HG02884 (cell line): ENCODE results near the gene MSH3.
"Not testable (repeated sequence)": the region's sequence is repeated elsewhere in the genome, so short reads cannot be mapped to it uniquely, and the experiment has no call there.

Experiments
- ATAC-seq: cut with Tn5 transposase; IDR thresholded peaks from one replicate; pipeline ENCODE4 v1.9.1; 2021; ENCODE audit warnings: mild to moderate bottlenecking, moderate library complexity; ENCODE audit not compliant: unreplicated experiment

Gene MSH3

GRCh38 chr5:80655231-80655774 lies 851 bp downstream of the MSH3 start:
- ATAC-seq = no peak

- ATAC-seq = no peak
Observed at GRCh38 chr5:80656425-80656824, 2.0 kb downstream of the MSH3 start.

DNA sequence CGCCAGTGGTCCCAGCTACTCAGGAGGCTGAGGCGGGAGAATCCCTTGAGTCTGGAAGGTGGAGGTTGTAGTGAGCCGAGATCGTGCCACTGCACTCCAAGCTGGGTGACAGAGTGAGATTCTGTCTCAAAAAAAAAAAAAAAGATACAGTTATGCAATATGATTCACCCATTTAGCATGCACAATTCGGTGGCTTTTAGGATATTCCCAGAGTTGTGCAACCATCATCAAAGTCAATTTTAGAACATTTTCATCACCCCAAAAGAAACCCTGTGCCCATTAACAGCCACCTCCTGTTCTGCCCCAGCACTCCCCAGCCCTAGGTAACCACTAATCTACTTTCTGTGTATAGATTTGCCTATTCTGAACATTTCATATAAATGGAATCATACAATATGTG lies 4.7 kb downstream of the MSH3 start:
- ATAC-seq = no peak

GRCh38 chr5:80660661-80661060 lies 6.2 kb downstream of the MSH3 start:
- not testable (repeated sequence) for ATAC-seq

GRCh38 chr5:80662108-80662507 lies 7.7 kb downstream of the MSH3 start:
- no peak for ATAC-seq

DNA sequence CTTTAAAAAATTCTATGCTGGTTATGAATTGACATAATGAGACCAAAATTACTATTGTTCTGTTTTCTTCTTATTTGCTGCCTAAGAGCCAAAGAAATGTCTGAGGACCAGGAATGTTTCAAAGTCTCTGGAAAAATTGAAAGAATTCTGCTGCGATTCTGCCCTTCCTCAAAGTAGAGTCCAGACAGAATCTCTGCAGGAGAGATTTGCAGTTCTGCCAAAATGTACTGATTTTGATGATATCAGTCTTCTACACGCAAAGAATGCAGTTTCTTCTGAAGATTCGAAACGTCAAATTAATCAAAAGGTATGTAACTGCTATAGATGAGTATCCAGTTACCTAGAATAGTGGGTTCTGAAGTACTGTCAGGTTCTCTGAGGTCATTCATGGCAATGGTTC lies 10.6 kb downstream of the MSH3 start:
- ATAC-seq = no peak

GRCh38 chr5:80667384-80667783 lies 12.9 kb downstream of the MSH3 start:
- ATAC-seq = no peak

GRCh38 chr5:80668016-80668969 lies 13.8 kb downstream of the MSH3 start:
- peak; percentile 51 for ATAC-seq

GRCh38 chr5:80672140-80672736 lies 17.8 kb downstream of the MSH3 start:
- ATAC-seq = no peak

- ATAC-seq = no peak
Observed at GRCh38 chr5:80676706-80677105, 22.3 kb downstream of the MSH3 start.

DNA sequence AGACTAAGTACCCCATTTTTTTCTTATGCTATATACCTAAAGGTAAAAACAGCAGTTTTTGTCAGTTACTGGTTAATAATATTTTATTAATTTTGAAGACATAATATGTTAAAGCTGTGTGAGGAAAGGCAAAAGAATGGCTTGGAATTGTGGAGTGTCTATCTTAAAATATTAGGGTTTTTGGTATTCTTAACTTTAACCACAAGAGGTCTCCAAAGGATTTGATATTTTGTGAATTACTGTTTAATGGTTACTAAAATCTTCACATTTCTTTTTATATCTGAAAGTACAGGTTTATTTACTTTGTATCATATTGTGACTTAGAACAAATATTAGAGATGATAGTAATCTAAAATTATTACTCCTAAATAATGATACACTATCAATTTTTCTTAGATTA lies 32.3 kb downstream of the MSH3 start:
- no peak for ATAC-seq

GRCh38 chr5:80688648-80689420 lies 34.4 kb downstream of the MSH3 start:
- ATAC-seq = no peak

- no peak for ATAC-seq
Observed at GRCh38 chr5:80689627-80690026, 35.2 kb downstream of the MSH3 start.

DNA sequence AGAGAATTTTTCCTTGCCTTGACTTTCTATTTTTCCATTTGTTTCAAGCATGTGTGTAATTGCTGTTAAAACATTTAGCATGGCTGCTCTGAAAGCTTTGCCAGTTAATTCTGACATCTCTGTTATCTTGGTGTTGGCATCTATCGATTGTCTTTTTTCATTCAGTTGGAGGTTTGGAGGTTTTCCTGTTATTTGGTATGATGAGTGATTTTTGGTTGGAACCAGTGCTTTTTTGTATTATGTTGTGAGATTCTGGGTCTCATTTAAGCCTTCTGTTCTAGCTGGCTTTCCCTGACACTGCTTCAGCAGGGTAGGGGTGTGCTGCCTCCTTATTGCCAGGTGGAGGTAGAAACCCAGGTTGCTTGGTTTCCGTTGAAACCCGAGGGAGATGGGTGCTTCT lies 41.2 kb downstream of the MSH3 start:
- no peak for ATAC-seq

DNA sequence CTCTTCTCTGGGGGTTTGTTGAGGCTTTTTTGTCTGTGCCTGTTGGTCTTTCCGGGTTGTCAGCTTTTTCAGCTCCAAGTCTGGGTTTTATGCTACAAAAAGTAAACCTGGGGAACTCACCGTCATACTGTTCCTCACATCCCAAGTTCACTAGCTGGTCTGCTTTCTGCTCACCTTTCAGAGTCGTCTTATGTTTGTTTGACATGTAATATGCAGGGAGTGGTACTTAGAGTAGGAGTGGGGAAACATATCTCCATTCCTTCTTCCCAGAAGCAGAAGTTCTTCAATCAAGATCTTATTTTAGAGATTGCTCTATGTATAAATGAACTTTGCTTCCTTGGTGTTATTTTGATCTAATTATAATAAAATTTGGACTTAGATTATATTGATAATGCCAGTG lies 42.0 kb downstream of the MSH3 start:
- no peak for ATAC-seq

DNA sequence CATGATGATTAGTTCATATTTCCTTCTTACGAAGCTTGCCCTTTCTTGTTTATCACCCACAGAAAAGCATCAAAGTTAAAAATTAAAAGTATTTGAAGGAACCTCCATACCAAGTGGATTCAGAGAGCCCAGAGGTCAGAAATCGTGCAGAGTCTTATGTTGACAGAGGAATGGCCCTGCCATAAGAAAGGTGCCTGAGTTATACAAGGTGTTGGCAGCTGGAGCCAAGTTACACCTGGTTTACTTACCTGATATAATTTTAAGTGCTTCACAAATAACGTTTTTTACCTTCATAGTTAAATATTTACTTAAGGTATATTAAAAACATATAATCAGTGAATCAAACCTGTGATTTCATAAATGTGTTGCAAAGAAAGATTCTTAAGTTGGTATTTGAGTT lies 42.6 kb downstream of the MSH3 start:
- no peak for ATAC-seq

DNA sequence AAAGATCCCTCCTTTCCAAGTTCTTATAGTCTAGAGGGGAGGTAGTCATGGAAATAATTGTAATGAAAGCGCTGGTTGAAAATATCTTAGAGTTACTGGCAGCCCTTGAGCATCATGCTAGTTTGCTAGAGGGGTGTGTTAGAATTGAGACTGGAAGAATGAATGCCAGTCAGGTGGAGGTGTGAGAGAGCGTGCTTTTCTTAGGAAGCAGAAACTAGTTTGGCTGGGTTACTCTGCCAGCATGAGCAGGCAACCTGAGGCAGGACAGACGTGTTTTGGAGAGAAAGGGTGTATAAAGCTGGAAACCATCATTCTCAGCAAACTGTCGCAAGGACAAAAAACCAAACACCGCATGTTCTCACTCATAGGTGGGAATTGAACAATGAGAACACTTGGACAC lies 43.9 kb downstream of the MSH3 start:
- ATAC-seq = no peak

- ATAC-seq = no peak
Observed at GRCh38 chr5:80701597-80701996, 47.1 kb downstream of the MSH3 start.

DNA sequence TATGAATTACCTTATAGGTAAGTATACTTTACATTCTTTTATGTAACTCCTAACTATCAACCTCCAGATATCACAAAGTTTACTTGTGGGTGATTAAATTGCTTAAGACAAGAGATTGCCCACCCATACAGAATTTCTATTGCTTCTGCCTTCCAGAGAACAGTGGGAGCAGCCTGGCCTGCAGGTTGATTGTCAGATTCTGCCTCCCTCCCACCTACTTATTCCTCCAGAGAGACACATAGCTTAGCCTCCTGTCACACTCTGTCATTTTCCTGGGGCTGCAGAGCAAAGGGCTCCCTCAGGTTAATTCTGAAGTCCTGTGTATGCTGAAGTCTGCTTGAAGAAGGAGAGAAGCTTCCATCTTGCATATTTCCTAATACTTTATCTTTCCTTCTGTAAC lies 48.8 kb downstream of the MSH3 start:
- no peak for ATAC-seq

DNA sequence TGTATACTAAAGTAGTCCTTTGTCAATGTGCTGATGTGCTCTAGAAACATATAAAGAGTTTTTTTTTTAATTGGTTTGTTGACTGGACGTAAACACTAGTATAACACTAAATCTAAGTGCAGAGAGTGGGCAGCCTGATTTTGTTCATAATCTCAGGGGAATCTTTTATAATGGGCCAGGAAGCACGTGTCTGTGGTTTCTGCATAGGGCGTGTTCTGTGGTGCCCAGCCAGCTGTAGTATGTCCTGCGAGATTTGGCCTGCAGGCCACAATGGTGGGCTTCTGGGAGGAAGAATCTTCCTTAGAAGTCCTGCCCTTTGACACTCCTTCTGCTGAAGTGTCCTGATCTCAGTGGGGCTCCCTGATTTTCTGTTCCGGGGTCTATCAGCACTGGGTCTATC lies 49.3 kb downstream of the MSH3 start:
- ATAC-seq = no peak

GRCh38 chr5:80704221-80704620 lies 49.8 kb downstream of the MSH3 start:
- no peak for ATAC-seq
